GM18858 (cell line): ENCODE results near the gene CD9.
"Not testable (repeated sequence)": the region's sequence is repeated elsewhere in the genome, so short reads cannot be mapped to it uniquely, and the experiment has no call there.

ENCODE experiments used
- ATAC-seq: cut with Tn5 transposase; IDR thresholded peaks from one replicate; pipeline ENCODE4 v1.9.1; 2021; ENCODE audit not compliant: unreplicated experiment

Gene CD9

GRCh38 chr12:6178981-6179761 lies 21.0 kb upstream of the CD9 start:
- no peak for ATAC-seq

- ATAC-seq, result no peak
These were observed 19.7 kb upstream of the CD9 start for GRCh38 chr12:6180268-6181051.

- no peak for ATAC-seq
These were observed 19.0 kb upstream of the CD9 start for GRCh38 chr12:6181166-6181565.

GRCh38 chr12:6181583-6182278 lies 18.5 kb upstream of the CD9 start:
- no peak for ATAC-seq

- ATAC-seq, result no peak
These were observed 17.8 kb upstream of the CD9 start for GRCh38 chr12:6182279-6182898.

- ATAC-seq, result no peak
These were observed 16.3 kb upstream of the CD9 start for GRCh38 chr12:6183689-6184428.

GRCh38 chr12:6185961-6186827 lies 14.0 kb upstream of the CD9 start:
- ATAC-seq, result no peak

- ATAC-seq, result no peak
These were observed 12.0 kb upstream of the CD9 start for GRCh38 chr12:6187948-6188793.

GRCh38 chr12:6189028-6189427 lies 11.2 kb upstream of the CD9 start:
- no peak for ATAC-seq

GRCh38 chr12:6189952-6190598 lies 10.1 kb upstream of the CD9 start:
- ATAC-seq, result not testable (repeated sequence)

- not testable (repeated sequence) for ATAC-seq
These were observed 9.3 kb upstream of the CD9 start for GRCh38 chr12:6190767-6191530.

- ATAC-seq, result no peak
These were observed 7.4 kb upstream of the CD9 start for GRCh38 chr12:6192604-6193380.

GRCh38 chr12:6193853-6194815 lies 6.1 kb upstream of the CD9 start:
- ATAC-seq, result no peak

- ATAC-seq, result no peak
These were observed 4.3 kb upstream of the CD9 start for GRCh38 chr12:6195665-6196535.

- no peak for ATAC-seq
These were observed 2.1 kb upstream of the CD9 start for GRCh38 chr12:6198051-6198450.
